Keratinocyte (primary cell): ENCODE results near the gene KRTAP4-7. TPM values are rescaled to one million over a fixed set of nuclear protein-coding genes. Genes with fewer than 3 reads are reported as not detected.
"Not testable (repeated sequence)": the region's sequence is repeated elsewhere in the genome, so short reads cannot be mapped to it uniquely, and the experiment has no call there.

Experiments used
- DNase-seq: peaks from one replicate; pipeline ENCODE4 v3.0.0-alpha.2; 2011; ENCODE audit warnings: low read depth, missing footprints, low spot score
- FAIRE-seq: peaks from 2 replicates; lab custom pipeline; 2011; peaks lifted over from hg19 to GRCh38; lab: Jason Lieb, UNC
- H2AFZ ChIP-seq: 2 replicates; pipeline ENCODE4 v1.6.0; 2012; ENCODE audit warnings: low read length, control low read depth, inconsistent platforms; ENCODE audit not compliant: control insufficient read depth
- H3K27ac ChIP-seq: 2 replicates; pipeline ENCODE4 v1.5.1; 2011; ENCODE audit warnings: low read length; ENCODE audit not compliant: control insufficient read depth, insufficient read depth
- H3K27me3 ChIP-seq: 3 replicates; pipeline ENCODE4 v1.6.0; 2011; ENCODE audit warnings: low read length; ENCODE audit not compliant: control insufficient read depth, insufficient read depth; ENCODE audit errors: extremely low read depth
- H3K36me3 ChIP-seq, 2 experiments: 2 replicates in 1 of 2; 3 replicates in 1 of 2; pipeline ENCODE4 v1.5.1; 2011; ENCODE audit warnings: low read length in 2 of 2, mild to moderate bottlenecking in 1 of 2; ENCODE audit not compliant: control insufficient read depth in 2 of 2, insufficient read depth in 2 of 2; ENCODE audit errors: extremely low read depth in 1 of 2
- H3K4me1 ChIP-seq: 3 replicates; pipeline ENCODE4 v1.5.1; 2011; ENCODE audit warnings: low read length; ENCODE audit not compliant: control insufficient read depth, insufficient read depth; ENCODE audit errors: extremely low read depth
- H3K4me2 ChIP-seq: 3 replicates; pipeline ENCODE4 v1.6.0; 2011; ENCODE audit warnings: low read depth, low read length; ENCODE audit not compliant: control insufficient read depth, insufficient read depth; ENCODE audit errors: extremely low read depth
- H3K4me3 ChIP-seq, 3 experiments: fragments of 200-600 bp in 1 of 3; sonication (generic) in 1 of 3; 2 replicates in 2 of 3; 3 replicates in 1 of 3; pipeline ENCODE4 v1.5.1; 2011 to 2016; ENCODE audit warnings: low read length in 3 of 3, mild to moderate bottlenecking in 3 of 3, control low read depth in 2 of 3, inconsistent platforms in 1 of 3, low read depth in 1 of 3, mixed read lengths in 1 of 3, mixed run types in 1 of 3, moderate library complexity in 1 of 3; ENCODE audit not compliant: control insufficient read depth in 2 of 3, insufficient read depth in 2 of 3; ENCODE audit errors: extremely low read depth in 1 of 3
- H3K79me2 ChIP-seq: 2 replicates; pipeline ENCODE4 v1.6.0; 2012; ENCODE audit warnings: low read length; ENCODE audit not compliant: control insufficient read depth, insufficient read depth
- H3K9ac ChIP-seq: 3 replicates; pipeline ENCODE4 v1.6.0; 2011; ENCODE audit warnings: low read length; ENCODE audit not compliant: control insufficient read depth, insufficient read depth; ENCODE audit errors: extremely low read depth
- H3K9me1 ChIP-seq: 3 replicates; pipeline ENCODE4 v1.6.0; 2011; ENCODE audit warnings: low read length; ENCODE audit not compliant: control insufficient read depth, insufficient read depth; ENCODE audit errors: extremely low read depth
- H3K9me3 ChIP-seq: 2 replicates; pipeline ENCODE4 v1.5.1; 2012; ENCODE audit warnings: low read depth, low read length; ENCODE audit not compliant: control insufficient read depth
- H4K20me1 ChIP-seq: 3 replicates; pipeline ENCODE4 v1.6.0; 2011; ENCODE audit warnings: low read length; ENCODE audit not compliant: control insufficient read depth, insufficient read depth; ENCODE audit errors: extremely low read depth
- EZH2 ChIP-seq: IDR thresholded peaks from one replicate; pipeline ENCODE4 v1.6.1; 2012; ENCODE audit warnings: inconsistent platforms, mild to moderate bottlenecking, low read length, moderate library complexity
- dilution Hi-C: fragments of 300-500 bp; cut with MboI; formaldehyde crosslinking; loops from one replicate; pipeline ENCODE4 v1.7.0; 2020; ENCODE audit warnings: low sequenced_read_pairs; ENCODE audit not compliant: extremely low pct_ligation_motif_present
- polyA plus RNA-seq, 5 experiments: library from polyadenylated mRNA; depleted of rRNA in 3 of 5; stranded (reverse) in 3 of 5; stranded (forward) in 1 of 5; unstranded in 1 of 5; fragments of >200 nt; gene quantifications; 1 replicate in 1 of 5; 2 replicates in 3 of 5; 3 replicates in 1 of 5; pipeline versions ENCODE4 v1.2.1 to v1.2.3, GENCODE V29; 2011 to 2012; ENCODE audit warnings: missing spikeins in 2 of 5, low read depth in 1 of 5, low replicate concordance in 1 of 5
- TF ChIP-seq, protein P1 (sequence below), 3 experiments: IDR thresholded peaks in 1 of 3; conservative IDR thresholded peaks in 1 of 3; optimal IDR thresholded peaks in 1 of 3; 2 replicates in 2 of 3; 3 replicates in 1 of 3; pipeline versions ENCODE3 to v1.5.1; 2011; ENCODE audit warnings: low read length in 3 of 3, mild to moderate bottlenecking in 3 of 3, moderate library complexity in 2 of 3, control low read depth in 1 of 3, inconsistent platforms in 1 of 3; ENCODE audit not compliant: insufficient read depth in 2 of 3; ENCODE audit errors: extremely low read depth in 1 of 3

KRTAP4-7 gene
- polyA plus RNA-seq, 1 donor (not counting 4 experiments of a cell fraction or from before 2014, with no cell fraction given) = not detected

GRCh38 chr17:41063449-41063848 is 20.5 kb upstream of the KRTAP4-7 start:
- dilution Hi-C loops = no loop called here

GRCh38 chr17:41064301-41064700 is 19.6 kb upstream of the KRTAP4-7 start:
- Histone ChIP-seq H3K9ac (no peak overlapping the region), H3K27me3 (no peaks in the 10 kb centered on the region), H3K4me3 (no peak overlapping the region), H3K4me1 (peaks cover 45% of the 10 kb centered on the region), H3K9me1 (no peaks in the 10 kb centered on the region), H3K9me3 (no peaks in the 10 kb centered on the region), H3K79me2 (no peaks in the 10 kb centered on the region), H2AFZ (no peak overlapping the region), H3K4me2 (no peak overlapping the region), H3K36me3 (no peaks in the 10 kb centered on the region), H4K20me1 (no peaks in the 10 kb centered on the region), H3K27ac (no peak overlapping the region)
- TF ChIP-seq EZH2 = no peak
- TF ChIP-seq, protein P1, sequence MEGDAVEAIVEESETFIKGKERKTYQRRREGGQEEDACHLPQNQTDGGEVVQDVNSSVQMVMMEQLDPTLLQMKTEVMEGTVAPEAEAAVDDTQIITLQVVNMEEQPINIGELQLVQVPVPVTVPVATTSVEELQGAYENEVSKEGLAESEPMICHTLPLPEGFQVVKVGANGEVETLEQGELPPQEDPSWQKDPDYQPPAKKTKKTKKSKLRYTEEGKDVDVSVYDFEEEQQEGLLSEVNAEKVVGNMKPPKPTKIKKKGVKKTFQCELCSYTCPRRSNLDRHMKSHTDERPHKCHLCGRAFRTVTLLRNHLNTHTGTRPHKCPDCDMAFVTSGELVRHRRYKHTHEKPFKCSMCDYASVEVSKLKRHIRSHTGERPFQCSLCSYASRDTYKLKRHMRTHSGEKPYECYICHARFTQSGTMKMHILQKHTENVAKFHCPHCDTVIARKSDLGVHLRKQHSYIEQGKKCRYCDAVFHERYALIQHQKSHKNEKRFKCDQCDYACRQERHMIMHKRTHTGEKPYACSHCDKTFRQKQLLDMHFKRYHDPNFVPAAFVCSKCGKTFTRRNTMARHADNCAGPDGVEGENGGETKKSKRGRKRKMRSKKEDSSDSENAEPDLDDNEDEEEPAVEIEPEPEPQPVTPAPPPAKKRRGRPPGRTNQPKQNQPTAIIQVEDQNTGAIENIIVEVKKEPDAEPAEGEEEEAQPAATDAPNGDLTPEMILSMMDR (optimal IDR thresholded peaks at IDR 0.05 in 1 of 3, IDR thresholded peaks at IDR 0.05 in 1 of 3, conservative IDR thresholded peaks at IDR 0.05 in 1 of 3; ENCODE audit: extremely low read depth in 1 of 3, insufficient read depth in 2 of 3, low read length in 3 of 3) = no peak
- dilution Hi-C loops = no loop called here
- FAIRE-seq (no peak), DNase-seq (no peak)

More at GRCh38 chr17:41063449-41063848, 20.5 kb upstream of the KRTAP4-7 start:
- Histone ChIP-seq H3K27ac (no peak overlapping the region), H3K9me3 (no peaks in the 10 kb centered on the region), H3K4me1 (peaks cover 46% of the 10 kb centered on the region), H3K4me3 (no peak overlapping the region), H3K9ac (no peak overlapping the region), H3K27me3 (no peaks in the 10 kb centered on the region), H3K9me1 (no peaks in the 10 kb centered on the region), H2AFZ (no peak overlapping the region), H3K36me3 (no peaks in the 10 kb centered on the region), H3K79me2 (no peaks in the 10 kb centered on the region), H3K4me2 (no peak overlapping the region), H4K20me1 (no peaks in the 10 kb centered on the region)
- FAIRE-seq = peak; percentile 9
- TF ChIP-seq, protein P1 (optimal IDR thresholded peaks at IDR 0.05 in 1 of 3, IDR thresholded peaks at IDR 0.05 in 1 of 3, conservative IDR thresholded peaks at IDR 0.05 in 1 of 3; ENCODE audit: extremely low read depth in 1 of 3, insufficient read depth in 2 of 3, low read length in 3 of 3) = no peak
- TF ChIP-seq EZH2 = no peak
- DNase-seq = no peak

DNA sequence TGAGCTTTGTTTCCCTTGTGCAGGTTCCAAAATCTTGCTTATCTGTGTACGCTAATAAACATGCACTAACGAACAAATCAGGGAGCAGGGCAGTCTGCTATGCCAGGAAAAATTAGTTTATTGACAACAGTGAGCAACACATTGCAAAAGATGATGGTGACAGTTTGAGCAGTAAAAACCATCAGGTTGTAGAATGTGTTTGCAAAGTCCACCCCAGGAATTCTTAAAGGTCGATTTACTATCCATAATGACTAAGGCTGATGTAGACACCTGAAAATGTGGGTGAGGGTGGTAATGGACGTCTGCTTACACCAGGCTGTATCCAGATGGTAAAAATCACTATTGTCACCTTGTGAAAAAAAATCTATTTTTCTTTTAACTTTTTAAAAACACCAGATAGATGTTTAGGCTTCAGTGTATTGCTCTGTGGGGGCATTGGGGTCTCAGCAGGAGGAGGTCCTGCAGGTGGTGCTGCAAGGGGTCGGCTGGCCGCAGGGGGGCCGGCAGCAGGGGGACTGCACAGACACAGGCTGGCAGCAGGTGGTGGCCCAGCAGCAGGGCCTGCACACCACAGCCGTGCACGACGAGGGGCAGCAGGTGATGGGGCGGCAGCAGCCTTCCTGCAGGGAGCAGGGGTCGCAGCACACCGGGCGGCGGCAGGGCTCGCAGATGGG is 18.8 kb upstream of the KRTAP4-7 start:
- dilution Hi-C loops, H4K20me1 ChIP-seq, DNase-seq: not testable (repeated sequence)

More for the DNA sequence above, 18.8 kb upstream of the KRTAP4-7 start:
- not testable (repeated sequence) for H3K79me2 ChIP-seq, H3K4me3 ChIP-seq, H3K27ac ChIP-seq, H3K36me3 ChIP-seq, H3K9me3 ChIP-seq, H2AFZ ChIP-seq, H3K9ac ChIP-seq, H3K4me2 ChIP-seq, H3K27me3 ChIP-seq, H3K9me1 ChIP-seq
- peak; percentile 52 for FAIRE-seq
- peaks cover 39% of the 10 kb centered on the region for H3K4me1 ChIP-seq
